HG02938 (cell line): ENCODE measurements around the gene MAP7D1.

Experiments used
- ATAC-seq: cut with Tn5 transposase; IDR thresholded peaks from one replicate; pipeline ENCODE4 v1.9.1; 2021; ENCODE audit warnings: mild to moderate bottlenecking, moderate library complexity; ENCODE audit not compliant: unreplicated experiment

MAP7D1 gene

DNA sequence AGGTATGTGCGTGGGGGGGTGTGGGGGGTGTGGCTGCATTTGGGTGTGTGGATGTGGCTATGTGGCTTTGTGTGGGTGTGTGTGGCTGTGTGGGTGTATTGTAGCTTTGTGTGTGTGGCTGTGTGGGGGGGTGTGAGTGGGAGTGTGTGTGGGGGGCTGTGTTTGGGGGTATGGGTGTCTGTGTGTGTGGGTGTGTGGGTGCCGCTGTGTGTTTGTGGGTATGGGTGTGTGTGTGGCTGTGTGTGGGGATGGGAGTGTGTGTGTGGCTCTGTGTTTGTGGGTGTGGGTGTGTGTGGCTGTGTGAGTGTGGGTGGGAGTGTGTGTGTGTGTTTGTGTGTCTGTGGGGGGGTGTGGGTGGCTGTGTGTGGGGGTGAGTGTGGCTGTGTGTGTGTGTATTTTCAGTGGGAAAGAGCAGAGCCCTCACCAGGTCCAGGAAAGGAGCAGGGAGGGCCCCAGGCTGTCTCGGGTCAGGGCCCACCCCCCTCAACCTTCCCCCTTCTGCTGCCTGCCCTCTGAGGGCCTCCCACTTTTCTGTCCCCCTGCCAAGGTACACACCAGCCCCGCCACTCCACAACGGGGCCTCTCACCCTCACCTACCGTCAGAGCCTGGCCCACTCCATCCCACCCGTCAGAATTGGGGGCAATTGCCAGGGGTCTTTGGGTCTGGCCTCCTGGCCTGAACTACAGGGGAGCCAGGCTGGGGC is 29.0 kb upstream of the MAP7D1 start:
- no peak for ATAC-seq

DNA sequence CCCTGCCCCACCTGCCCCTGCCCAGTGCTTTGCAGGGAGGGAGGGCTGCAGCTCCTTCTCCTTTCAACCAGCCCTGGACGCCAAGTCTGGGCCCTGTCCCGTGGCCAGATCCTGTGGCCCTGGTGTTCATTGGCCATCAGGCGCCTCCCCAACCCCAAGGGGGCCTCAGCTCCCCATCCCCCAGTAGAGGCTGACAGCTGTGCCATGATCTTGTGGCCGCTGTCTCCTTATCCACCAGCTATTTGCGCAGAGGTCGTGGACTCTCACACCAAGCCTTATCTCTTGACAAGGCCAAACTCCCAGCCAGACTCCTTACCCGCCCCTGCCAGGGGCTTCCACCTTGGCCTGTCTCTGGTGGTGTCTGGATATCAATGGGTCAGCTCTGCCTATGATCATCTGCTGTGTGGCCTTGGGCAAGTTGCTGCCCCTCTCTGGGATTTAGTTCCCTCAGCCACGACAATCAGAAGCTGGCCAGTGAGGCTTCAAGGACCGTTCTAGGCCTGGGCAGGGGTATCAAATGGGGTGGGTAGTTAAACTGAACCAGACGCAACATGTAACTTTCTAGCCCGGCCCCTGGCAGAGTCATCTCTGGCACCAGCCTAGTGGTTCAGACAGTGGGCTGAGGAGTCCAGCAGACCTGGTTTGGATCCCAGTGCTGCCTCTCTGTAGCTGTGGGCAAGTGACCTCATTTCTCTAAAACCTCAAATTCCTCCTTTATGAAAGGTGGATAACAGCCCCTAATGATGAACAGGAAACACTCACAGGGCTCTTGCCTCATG is 27.6 kb upstream of the MAP7D1 start:
- no peak for ATAC-seq

DNA sequence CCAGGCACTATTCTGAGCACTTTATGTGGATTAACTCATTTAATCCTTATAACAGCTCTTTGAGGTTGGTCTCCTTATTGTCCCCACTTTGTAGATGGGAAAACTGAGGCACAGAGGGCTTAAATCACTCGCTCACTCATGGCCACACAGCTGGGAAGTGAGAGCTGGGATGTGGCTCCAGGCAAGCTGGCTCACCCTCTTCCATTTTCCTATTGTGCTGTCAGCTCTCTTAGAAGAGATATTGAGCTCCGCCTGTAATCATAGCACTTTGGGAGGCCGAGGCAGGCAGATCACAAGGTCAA is 27.1 kb upstream of the MAP7D1 start:
- ATAC-seq: no peak

DNA sequence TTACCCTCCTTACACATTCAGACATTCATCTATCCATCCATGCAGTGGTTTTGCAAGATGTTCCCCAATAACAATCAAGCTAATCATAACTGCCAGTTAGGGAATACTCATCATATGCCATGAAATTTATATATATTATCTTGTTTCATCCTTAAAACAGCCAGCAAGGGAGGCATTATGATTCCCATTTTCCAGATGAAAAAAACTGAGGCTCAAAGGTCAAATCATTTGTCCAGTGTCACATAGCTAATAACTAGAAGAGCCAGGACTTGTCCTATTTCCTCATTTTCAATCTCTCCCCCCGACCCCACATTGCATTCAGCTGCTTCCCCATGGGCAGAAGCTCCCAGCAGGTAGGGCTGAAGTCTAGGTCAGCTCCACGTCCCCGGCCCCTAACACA is 23.9 kb upstream of the MAP7D1 start:
- ATAC-seq: no peak

DNA sequence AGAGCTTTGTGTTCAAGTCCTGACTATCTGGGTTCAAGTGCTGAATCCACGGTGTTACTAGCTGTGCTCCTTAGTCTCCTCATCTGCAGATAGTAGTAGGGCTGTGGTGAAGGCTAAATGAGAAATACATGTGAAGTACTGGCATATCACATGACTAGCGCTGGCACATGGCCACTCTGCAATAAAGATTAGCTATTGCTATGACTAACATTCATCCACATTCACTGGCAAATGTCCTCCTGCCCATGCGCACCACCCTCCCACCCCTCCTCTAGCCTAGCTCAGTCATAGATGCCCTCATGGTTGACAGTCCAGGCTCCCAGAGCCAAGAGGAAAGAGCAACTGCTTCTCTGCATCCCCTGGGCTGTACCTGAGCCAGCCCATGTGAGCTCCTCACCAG is 22.5 kb upstream of the MAP7D1 start:
- no peak for ATAC-seq

DNA sequence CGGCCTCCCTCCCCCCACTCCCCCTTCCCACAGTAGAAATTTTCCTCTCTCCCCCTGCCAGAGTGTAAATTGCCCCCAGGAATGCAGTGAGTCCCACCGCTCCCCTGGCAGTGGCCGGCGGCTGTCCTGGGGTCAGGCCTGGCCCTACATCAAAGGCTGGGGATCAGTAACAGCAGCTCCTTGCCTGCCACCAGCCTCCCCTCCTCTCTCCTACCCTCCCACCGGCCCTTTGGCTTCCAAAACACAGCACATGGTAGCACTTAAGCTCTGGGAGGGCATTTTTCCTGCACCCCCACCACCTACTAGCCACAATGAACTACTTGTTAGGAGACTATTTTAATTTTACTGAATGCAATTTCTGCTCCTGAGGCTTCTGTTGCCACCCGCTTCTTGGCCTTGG is 21.9 kb upstream of the MAP7D1 start:
- no peak for ATAC-seq

DNA sequence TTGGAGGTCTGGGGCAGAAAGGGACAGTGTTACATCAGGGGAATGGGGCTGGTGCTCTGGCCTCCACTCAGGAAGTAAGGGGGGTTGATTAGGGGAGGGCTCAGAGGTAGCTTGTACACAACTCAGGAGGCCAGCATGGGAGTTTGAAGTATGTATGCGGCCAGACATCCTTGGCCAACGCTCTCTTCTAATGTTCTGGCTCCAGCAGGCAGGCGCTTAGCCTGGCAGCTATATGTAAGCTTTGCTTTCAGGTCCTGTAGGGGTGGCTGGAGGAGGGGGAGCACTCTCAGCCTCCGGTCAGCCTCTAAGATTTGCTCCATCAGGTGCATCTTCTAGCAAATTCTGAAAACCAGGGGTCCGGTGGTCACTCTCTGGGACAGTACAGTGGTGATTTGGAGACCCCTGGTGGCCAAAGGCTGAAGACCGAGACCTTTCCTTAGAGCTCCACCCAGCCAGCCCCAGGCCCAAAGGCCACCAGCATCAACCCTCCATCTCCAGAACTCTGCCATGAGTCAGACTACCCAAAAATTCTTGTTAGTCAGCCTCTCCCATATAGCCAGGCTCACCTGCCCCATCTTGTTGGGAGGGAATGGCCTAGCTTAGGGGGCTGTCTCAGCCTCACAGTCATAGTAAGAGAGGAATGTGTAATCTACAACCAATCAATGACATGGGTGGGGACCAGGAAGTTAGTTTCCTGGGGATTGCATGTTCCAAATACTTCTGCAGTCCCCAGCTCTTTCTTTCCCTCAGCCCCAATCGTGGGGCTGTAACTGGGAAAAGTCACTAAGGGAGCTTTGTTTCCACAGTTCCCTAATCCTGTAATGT is 21.2 kb upstream of the MAP7D1 start:
- no peak for ATAC-seq

DNA sequence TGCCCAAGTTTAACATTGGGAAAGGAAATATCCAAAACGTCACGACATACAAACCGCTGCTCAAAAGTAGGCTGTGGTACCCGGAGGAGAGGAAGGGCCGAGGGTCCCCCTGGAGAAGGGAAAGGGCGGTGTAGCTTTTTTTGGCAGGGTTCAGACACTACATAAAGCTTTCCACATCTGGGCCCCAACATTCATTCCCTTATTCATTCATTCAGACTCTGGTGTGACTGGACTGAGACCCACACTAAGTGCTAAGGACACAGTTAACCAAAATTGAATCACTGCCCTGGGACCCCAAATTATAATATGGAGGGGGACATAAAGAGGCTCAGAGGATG is 20.7 kb upstream of the MAP7D1 start:
- ATAC-seq: no peak

DNA sequence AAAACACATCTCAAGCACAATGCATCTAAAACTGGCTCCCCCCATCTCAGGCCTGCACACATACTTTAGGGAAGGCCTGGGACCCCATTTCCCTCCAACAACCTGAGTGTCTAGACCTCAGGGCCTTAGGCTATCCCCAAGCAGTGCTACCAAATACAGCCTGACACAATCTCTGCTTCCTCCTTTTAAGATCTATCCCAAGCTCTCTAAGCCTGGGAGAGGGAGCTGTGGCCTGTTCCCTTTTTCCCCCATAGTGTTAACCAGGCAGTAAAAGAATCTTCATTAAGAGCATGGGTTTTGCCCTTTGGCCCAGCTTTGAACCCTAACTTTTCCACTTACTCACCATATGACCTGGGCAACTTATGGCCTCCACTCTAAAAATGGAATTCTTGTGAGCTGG is 20.2 kb upstream of the MAP7D1 start:
- ATAC-seq: no peak

DNA sequence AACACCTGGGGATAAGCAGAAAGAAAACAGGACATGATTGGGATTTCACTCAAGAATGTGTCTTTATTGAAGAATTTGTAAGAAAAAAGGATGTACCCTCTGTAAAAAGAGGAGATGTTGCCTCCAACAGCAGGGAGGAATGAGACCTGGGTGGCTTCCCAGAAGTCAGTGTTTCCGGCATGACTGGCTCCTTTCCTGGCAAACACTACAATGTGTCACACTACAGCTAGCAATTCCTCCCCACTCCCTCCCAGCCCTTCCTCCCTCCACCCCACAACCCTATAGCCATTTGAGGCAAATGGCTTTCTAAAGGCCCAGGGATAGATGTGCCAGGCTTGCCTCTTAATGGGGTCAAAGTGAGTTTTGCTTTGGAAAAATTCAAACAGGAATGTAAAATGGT is 19.4 kb upstream of the MAP7D1 start:
- no peak for ATAC-seq

DNA sequence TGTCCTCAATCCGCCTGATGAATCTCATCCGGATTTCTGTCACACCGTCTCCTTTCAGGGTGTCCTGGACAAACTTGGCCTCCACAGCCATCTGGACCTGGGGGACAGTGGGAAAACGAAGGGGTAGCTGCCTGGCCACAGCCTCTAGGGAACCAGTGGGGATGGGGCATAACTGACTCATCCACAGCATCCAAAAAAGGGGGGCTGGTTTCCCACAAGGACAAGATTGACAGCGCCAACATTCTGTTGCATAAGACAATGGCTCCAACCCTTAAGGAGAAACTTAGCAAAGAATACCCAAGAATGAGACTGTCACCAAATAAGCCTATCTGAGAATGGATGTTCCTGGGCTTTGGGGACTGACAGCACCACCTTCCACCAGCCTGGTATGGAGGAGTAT is 18.7 kb upstream of the MAP7D1 start:
- no peak for ATAC-seq

DNA sequence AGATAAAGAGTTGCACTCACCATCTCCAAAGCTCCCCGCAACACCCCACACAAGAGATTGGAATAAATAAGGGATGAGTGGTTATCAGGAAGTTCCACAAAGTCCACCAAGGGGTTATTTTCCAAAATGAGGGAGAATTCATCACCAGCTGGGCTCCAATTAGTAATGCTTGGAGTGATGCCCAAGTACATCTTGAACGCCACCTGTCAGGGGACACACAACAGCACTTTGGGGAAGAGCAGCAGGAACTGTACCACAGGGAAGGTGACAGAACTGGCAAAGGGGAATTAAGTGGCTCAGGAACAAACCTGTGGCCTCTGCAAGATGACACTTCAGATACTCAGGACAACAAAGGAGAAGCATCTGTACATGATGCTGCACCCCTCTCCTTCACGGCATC is 18.2 kb upstream of the MAP7D1 start:
- ATAC-seq: no peak

DNA sequence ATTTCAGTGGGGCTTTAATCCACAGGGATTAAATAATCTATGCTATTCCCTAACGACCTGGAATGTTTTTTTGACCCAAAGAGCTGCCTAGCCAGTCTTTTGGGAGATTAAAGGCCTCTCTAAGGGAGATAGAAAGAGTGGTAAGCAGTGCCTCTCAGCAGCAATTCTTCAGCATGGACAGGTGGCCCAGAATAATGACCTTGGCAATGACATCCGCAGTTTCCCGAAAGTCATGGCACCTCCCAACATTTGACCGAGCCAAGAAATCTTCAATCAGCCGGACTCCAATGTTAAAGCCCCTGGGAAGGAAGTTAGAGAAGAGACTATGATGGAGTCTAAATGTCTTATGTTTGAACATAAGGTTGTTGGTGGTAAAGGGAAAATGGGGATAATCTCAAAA is 16.4 kb upstream of the MAP7D1 start:
- ATAC-seq: no peak

DNA sequence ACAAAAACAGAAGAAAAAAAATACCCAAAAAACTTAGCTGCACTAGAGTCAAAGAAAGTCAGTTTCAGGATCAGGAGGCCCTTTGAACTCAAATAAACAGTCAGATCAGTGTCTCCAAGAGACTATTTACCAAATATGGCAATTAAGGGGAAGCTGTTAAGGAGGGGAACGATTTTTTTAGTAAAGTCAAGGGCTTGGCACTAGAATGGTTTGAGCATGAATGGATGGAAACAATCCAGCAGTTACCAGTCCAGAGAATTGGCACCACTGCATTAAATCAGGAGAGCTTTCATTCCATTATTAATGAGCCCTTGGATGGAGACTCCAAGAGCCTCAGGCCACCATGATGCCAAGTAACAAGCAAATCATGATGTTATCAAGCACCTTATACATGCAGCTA is 13.8 kb upstream of the MAP7D1 start:
- ATAC-seq: no peak

DNA sequence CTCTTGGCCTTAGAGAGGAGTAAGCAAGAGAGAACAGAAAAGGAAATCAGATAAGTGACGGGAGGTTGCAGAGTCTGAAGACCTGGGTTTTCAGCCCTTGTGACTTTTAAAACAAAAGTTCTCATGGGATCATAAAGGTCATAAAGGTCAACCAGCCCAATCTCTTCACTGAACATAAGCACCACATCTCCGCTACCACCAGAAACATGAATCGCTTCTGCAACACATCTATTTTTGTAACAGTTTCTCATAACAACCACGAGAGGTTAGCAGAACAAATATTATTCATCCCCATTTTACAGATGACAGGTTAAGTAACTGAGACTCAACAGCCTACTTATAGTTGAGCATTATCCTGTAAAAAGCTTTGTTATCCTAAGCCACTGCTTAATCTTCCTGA is 12.5 kb upstream of the MAP7D1 start:
- no peak for ATAC-seq

DNA sequence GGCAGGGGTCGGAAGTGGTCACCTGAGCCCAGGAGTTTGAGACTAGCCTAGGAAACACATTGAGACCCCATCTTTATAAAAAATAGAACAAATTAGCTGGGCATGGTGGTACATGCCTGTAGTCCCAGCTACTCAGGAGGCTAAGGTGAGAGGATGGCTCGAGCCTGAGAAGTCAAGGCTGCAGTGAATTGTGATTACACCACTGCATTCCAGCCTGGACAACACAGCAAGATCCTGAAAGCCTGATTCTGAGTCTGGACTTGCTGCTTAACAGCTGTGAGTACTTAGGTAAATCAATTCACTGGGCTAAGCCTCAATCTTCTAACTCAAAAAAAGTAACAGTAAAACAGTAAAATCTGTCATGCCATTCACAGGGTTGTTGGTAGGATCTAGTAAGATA is 11.5 kb upstream of the MAP7D1 start:
- ATAC-seq: no peak

DNA sequence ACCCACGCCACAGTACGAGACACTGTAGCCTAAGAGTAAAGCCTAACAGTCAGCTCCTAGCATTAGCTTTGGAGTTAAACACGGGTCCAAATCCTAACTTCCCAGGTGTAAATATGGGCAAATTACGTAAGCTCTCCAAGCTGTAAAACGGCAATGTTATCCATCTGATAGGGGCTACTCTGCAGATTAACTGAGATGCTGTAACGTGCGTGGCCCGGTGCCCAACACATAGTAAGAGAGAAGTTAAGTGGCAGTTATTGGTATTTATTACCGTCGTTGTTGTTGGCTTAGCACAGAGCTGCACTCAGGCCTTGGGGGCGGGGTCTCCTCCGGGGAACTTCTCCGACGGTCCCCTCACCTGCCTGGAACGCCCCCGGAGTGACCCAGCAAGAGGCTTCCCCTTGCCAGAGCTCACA is 7.1 kb upstream of the MAP7D1 start:
- ATAC-seq: peak; percentile 8

DNA sequence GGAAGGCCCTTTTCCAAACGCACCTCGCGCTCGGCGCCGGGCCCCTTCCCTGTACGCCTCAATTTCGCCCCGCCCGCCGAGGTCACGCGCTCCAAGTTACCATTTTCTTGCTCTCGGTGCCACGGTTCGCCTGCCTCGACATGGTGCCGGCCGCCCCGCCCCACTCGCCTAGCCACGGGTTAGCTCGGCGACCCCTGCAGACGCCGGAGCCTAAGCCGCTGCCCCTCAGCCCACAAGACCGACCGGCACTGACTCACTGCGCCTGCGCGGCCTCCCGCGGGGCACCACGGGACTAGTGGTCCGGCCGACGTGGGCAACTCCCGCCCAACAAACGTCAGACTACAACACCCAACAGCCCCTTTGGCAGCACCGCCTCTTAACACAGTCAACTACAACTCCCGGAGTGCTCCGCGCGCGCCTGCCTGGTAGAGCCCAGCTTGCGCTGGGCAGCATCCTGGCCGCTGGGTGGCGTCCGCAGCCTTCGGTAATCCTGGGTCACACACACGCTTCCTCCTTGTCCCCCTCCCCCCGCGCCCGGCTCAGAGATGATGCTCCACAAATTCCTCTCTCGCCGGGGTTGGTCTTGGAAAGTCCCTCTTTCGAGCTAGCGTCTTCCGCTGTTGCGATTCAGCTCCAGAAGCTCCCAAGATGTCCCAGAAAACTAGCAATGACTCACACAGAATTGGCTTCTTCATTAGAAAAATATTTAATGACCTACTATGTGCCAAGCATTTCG is 6.6 kb upstream of the MAP7D1 start, which contains the start of gene TRAPPC3:
Gene TRAPPC3 (minus strand): TSS at position 250 of the 736 bp plus-strand sequence. CDS start 108 bp downstream, at position 142.
- peak; percentile 91 for ATAC-seq

DNA sequence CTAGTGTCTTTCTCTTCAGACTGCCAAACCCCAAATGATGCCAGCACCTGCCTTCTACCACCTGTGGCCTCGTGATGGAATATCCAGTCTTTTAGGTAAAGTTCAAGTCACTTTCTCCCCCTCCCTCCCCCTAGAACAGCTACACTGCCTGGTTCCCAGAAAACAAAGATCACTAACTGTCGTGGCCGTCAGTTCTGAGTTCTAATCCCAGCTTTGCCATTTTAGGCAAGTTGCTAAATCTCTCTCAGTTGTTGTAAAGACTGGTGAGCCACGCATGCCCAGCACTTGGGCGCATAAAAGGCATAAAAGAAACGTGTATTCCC is 6.0 kb upstream of the MAP7D1 start:
- ATAC-seq: no peak

DNA sequence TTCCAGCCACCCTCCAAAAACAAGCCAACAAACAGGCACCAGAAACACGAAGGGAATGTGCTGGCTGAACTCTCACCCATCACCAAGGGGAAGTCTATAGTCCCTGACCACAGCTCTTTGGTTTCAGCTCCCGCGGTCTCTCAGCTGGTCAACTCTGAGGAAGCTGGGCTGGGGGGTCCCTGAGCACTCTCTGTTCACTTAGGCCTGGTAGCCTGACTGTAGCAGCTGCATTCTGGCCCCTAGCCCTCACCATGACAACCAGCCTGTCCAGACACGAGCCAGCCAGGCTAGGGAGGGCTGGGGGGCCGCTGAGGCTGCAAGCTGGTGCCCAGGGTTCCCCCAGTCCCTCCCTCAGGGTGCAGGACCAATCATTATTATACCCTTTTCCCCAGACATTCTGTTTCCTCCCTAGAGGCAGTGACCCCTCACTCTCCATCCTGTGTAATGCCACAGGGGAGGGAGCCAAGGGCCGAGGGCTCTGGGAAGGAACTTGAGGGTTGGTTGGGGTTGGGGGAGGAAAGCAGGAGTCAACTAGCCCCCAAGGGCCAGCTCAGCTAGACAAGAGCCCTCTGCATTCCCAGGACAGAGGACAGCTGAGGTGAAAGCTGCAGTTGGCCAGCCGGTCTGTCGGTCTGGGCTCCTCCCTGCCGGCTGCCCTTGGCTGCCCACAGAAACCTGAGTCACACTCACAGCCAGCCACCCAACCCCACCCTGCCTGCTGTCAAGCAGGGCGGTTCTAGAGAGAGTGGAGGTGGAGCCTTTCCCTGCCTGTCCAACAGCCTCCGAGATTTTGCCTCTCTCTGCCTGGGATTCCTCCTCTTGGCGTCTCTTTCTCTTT is 5.4 kb upstream of the MAP7D1 start:
- ATAC-seq: peak; percentile 36
